ENCODE results near the gene TNFRSF13B. TPM values are rescaled to one million over a fixed set of nuclear protein-coding genes. Genes with fewer than 3 reads are reported as not detected.

Gene TNFRSF13B
- total and polyA plus RNA-seq, 12 donors = not detected

- no peak for TF ChIP-seq CTCF (IDR thresholded peaks at IDR 0.05)
- intact Hi-C loops (cut with DNase I) = no loop called here
- DNase-seq = no peak
- Histone ChIP-seq H3K36me3 (no peaks in the 10 kb centered on the region), H3K4me3 (no peak overlapping the region), H3K4me1 (no peaks in the 10 kb centered on the region), H3K27ac (no peak overlapping the region), H3K9me3 (peaks cover 0 to 18% (median 6%) of the 10 kb centered on the region in 11 donors), H3K27me3 (peaks cover 0 to 20% (median 10%) of the 10 kb centered on the region in 7 donors)
- WGBS, 2 donors = 77% methylated on average over 16 of the region's 16 CpGs
- no peak for ATAC-seq
Observed at GRCh38 chr17:16943541-16944333, 28.2 kb downstream of the TNFRSF13B start.

DNA sequence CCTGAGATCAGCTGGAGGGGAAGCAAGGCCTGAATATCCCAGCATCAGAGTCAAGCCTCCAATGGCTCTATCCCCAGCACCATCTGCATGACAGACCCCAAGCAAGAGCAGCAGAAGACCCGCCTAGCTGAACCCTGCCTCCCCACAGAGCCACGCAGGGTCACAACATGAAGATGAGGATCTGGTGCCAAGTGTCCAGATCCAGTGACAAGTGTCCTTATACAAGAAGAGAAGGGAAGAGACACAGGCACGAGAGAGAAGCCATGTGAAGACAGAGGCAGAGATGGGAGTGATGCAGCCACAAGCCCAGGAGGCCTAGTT is 28.9 kb downstream of the TNFRSF13B start:
- DNase-seq (no peak), ATAC-seq (no peak)
- 95 to 97% methylated on average over 3 of the region's 3 CpGs for whole genome bisulfite sequencing, 2 donors

DNA sequence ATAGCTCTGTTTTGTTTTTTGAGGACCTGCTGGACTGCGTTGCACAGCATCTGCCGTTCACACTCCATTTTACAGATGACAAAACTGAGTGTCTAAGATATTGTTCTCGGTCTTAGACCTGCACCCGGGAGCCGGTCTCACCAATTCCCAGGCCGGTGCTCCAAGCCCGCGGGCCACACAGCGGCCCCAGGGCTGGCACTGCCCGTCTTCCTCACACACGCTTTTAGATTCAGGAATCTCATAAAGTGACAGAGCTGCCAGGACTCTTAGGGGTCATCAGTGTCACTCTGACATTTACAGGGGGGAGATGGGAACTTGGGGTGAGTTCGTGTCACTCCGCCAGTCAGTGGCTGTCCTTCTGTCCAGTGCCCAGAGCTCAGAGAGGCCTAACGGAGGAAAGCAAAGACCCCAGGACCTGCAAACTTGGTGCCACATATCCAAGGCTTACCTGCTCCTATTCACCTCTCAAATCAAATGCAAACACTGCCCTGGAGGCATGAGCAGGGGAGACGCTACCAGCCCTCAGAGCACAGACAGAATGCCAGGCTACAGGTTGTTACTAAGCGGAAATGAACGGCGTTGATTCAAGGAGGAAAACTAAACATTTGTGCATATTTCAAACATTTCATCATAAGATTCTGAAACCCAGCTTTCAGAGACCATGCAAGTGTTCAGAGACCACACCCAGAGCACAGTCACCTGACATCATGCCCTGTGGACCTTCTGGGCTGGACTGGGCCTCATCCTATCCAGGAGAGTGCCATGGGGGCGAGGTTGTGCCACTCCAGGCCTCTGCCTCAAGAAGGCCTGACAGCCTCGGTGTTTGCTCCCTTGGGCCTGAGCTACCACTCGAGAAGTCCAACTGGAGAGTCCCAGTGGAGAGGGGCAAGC is 29.5 kb downstream of the TNFRSF13B start:
- DNase-seq = no peak
- no peaks in the 10 kb centered on the region for H3K4me1 ChIP-seq
- no peak for TF ChIP-seq CTCF (IDR thresholded peaks at IDR 0.05)
- no peak for ATAC-seq
- H3K27ac ChIP-seq = no peak overlapping the region
- 92 to 95% methylated on average over 21 of the region's 21 CpGs for WGBS, 2 donors
- peaks cover 0 to 5% (median 0%) of the 10 kb centered on the region in 11 donors for H3K9me3 ChIP-seq
- intact Hi-C loops (cut with DNase I) = no loop called here
- H3K36me3 ChIP-seq = no peaks in the 10 kb centered on the region
- H3K4me3 ChIP-seq = no peak overlapping the region
- peaks cover 0 to 20% (median 10%) of the 10 kb centered on the region in 7 donors for H3K27me3 ChIP-seq

More for the DNA sequence above, 28.9 kb downstream of the TNFRSF13B start:
- H3K27me3 ChIP-seq = peaks cover 0 to 20% (median 10%) of the 10 kb centered on the region in 7 donors
- intact Hi-C loops (cut with DNase I) = no loop called here
- H3K36me3 ChIP-seq = no peaks in the 10 kb centered on the region
- TF ChIP-seq CTCF (IDR thresholded peaks at IDR 0.05) = no peak
- H3K4me1 ChIP-seq = no peaks in the 10 kb centered on the region
- H3K27ac ChIP-seq = no peak overlapping the region
- H3K9me3 ChIP-seq = peaks cover 0 to 11% (median 0%) of the 10 kb centered on the region in 11 donors
- H3K4me3 ChIP-seq = no peak overlapping the region
